Measurements from ENCODE around the gene CIC. TPM values are rescaled to one million over a fixed set of nuclear protein-coding genes. Genes with fewer than 3 reads are reported as not detected.

The CIC gene
- total and polyA plus RNA-seq, 2 of the 13 experiments (the other 11 are each of a cell fraction or from before 2014, with no cell fraction given): 5.9 to 8.0 TPM

- WGBS (ENCODE audit: low lambda C conversion rate): 0% methylated on average over 2 of the region's 13 CpGs
- H3K27ac ChIP-seq (ENCODE audit: extremely low read length, insufficient read depth, low read length): peak overlapping the region; percentile 96
- no peaks in the 10 kb centered on the region; a peak in 1 of 5 replicates for H3K27me3 ChIP-seq (ENCODE audit: control insufficient read depth in 1 of 2, insufficient read depth in 2 of 2, low read length in 2 of 2)
- no peaks in the 10 kb centered on the region for H4K20me1 ChIP-seq (ENCODE audit: insufficient read depth, low read length)
- in situ Hi-C loops (cut with HindIII; ENCODE audit: extremely low pct_ligation_motif_present, low pct_unique_long_range_greater_than_20kb): no loop called here
- H3K36me3 ChIP-seq (replicated peaks in 1 of 2; ENCODE audit: control insufficient read depth in 1 of 2, insufficient read depth in 2 of 2, low read length in 2 of 2): peaks cover 0 to 5% of the 10 kb centered on the region in 2 experiments; a peak in 2 of 5 replicates
- peak overlapping the region; percentile 51 to 81 (median 65) for H3K4me3 ChIP-seq (replicated peaks in 1 of 3; ENCODE audit: insufficient read depth in 1 of 3, low read depth in 2 of 3, low read length in 3 of 3)
- no peaks in the 10 kb centered on the region for H3K9me3 ChIP-seq (ENCODE audit: low read length)
- H2AFZ ChIP-seq (ENCODE audit: low read length): no peak overlapping the region
- DNase-seq (ENCODE audit: low spot score) (no peak), FAIRE-seq (no peak), ATAC-seq (no peak)
- BruUV-seq (replicated peaks): TSS peak; percentile 92
- intact Hi-C loops (cut with micrococcal nuclease; ENCODE audit: unreplicated experiment): loop anchor here (1.0 kb wide), 2 partner anchors 11 to 23 kb away; no protein-coding TSS in a partner anchor
- CTCF ChIA-PET (ENCODE audit: low intra/inter-chr PET ratio, low total read pairs): no interaction called here
- H3K9ac ChIP-seq (ENCODE audit: insufficient read depth, low read depth, low read length): peak overlapping the region; percentile 78
- peaks cover 29% of the 10 kb centered on the region for H3K4me1 ChIP-seq (ENCODE audit: insufficient read depth, low read length)
- H3K79me2 ChIP-seq (ENCODE audit: insufficient read depth, low read length): peaks cover 19% of the 10 kb centered on the region
- POLR2A ChIA-PET: interaction anchor here (0.6 to 1.3 kb wide), 4 partner anchors 12 to 25 kb away, joined by 3 to 7 read pairs (median 3); partner anchors contain the start of gene GSK3A
- peak overlapping the region; percentile 99 for H3K4me2 ChIP-seq (ENCODE audit: low read depth, low read length)
- TF ChIP-seq ZNF280D (CRISPR knock-in tag; IDR thresholded peaks at IDR 0.05) (peak; percentile 64; the same call in 1 of the 2 replicates), ZNF615 (CRISPR knock-in tag; IDR thresholded peaks at IDR 0.05; ENCODE audit: borderline replicate concordance) (no peak), PHF21A (CRISPR knock-in tag; IDR thresholded peaks at IDR 0.05) (peak; percentile 8; the same call in 1 of the 2 replicates), CEBPB (IDR thresholded peaks at IDR 0.05; ENCODE audit: borderline replicate concordance, low read depth, low read length) (0 out of 2 replicates have a peak, but pooled peaks have one; percentile 20), YEATS2 (CRISPR knock-in tag; IDR thresholded peaks at IDR 0.05; ENCODE audit: borderline replicate concordance) (peak; percentile 13; the same call in 1 of the 2 replicates), ZNF879 (CRISPR knock-in tag; IDR thresholded peaks at IDR 0.05) (no peak), ZNF317 (CRISPR knock-in tag; IDR thresholded peaks at IDR 0.05) (0 out of 2 replicates have a peak, but pooled peaks have one; percentile 14), PITX1 (CRISPR knock-in tag; IDR thresholded peaks at IDR 0.05) (peak; percentile 61; the same call in 1 of the 2 replicates)
- TF ChIP-seq, protein P1, sequence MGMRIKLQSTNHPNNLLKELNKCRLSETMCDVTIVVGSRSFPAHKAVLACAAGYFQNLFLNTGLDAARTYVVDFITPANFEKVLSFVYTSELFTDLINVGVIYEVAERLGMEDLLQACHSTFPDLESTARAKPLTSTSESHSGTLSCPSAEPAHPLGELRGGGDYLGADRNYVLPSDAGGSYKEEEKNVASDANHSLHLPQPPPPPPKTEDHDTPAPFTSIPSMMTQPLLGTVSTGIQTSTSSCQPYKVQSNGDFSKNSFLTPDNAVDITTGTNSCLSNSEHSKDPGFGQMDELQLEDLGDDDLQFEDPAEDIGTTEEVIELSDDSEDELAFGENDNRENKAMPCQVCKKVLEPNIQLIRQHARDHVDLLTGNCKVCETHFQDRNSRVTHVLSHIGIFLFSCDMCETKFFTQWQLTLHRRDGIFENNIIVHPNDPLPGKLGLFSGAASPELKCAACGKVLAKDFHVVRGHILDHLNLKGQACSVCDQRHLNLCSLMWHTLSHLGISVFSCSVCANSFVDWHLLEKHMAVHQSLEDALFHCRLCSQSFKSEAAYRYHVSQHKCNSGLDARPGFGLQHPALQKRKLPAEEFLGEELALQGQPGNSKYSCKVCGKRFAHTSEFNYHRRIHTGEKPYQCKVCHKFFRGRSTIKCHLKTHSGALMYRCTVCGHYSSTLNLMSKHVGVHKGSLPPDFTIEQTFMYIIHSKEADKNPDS (CRISPR knock-in tag; IDR thresholded peaks at IDR 0.05): peak; percentile 19; the same call in 1 of the 2 replicates
- TF ChIP-seq, protein P2, sequence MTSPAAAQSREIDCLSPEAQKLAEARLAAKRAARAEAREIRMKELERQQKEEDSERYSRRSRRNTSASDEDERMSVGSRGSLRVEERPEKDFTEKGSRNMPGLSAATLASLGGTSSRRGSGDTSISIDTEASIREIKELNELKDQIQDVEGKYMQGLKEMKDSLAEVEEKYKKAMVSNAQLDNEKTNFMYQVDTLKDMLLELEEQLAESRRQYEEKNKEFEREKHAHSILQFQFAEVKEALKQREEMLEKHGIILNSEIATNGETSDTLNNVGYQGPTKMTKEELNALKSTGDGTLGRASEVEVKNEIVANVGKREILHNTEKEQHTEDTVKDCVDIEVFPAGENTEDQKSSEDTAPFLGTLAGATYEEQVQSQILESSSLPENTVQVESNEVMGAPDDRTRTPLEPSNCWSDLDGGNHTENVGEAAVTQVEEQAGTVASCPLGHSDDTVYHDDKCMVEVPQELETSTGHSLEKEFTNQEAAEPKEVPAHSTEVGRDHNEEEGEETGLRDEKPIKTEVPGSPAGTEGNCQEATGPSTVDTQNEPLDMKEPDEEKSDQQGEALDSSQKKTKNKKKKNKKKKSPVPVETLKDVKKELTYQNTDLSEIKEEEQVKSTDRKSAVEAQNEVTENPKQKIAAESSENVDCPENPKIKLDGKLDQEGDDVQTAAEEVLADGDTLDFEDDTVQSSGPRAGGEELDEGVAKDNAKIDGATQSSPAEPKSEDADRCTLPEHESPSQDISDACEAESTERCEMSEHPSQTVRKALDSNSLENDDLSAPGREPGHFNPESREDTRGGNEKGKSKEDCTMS (CRISPR knock-in tag; conservative IDR thresholded peaks at IDR 0.05): no peak
Measured at GRCh38 chr19:42267644-42268141, 1.4 kb upstream of the CIC start.
